Activated CD8-positive, alpha-beta memory T cell treated with anti-CD3 and anti-CD28 coated beads, Interleukin-2, amount 50 U/mL, for 48 hours (primary cell): ENCODE results near the gene PPA2.
"Not testable (repeated sequence)": the region's sequence is repeated elsewhere in the genome, so short reads cannot be mapped to it uniquely, and the experiment has no call there.

Experiments
- DNase-seq: peaks from one replicate; pipeline ENCODE4 v3.0.0-alpha.2; 2020

The PPA2 gene

DNA sequence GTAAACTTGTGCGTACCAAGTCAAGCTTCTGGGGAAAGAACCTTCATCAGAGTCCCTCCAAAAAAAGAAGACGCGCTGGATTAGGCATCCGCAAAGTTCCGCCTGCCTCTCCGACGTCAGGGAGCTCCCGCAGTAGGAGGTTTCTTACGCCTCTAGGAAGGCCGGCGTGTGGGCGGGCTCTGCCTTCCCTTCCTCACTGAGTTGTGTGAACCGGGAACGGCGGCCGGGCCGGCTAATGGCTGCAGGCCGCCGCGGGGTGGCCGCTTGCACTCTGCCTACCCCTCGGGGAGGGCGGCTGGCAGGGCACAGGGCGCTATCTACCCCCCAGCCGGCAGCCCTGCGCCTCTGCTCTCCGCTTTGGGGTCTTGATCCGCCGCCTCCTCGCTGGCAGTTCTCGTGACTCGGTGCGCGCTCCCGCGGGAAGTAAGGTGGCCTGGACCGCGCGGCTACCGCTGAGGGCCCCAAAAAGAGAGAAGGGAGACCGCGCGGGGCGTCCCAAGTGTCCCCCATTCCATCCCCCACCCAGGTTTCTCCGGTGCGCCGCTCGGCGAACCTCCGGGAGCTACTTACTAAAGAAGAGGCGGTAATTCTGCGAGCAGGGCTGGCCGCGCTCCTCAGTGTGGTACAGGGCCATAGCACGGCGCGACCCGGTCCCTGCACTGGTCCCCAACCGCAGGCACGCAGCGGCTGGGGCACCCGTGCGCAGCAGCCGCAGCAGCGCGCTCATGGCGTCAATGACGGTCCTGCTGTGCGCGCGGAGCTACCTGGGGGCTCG, at the start of gene PPA2:
Gene PPA2 (minus strand): TSS at position 739 of the 775 bp plus-strand sequence. CDS start 12 bp downstream, at position 727.
- peak; percentile 91 for DNase-seq

DNA sequence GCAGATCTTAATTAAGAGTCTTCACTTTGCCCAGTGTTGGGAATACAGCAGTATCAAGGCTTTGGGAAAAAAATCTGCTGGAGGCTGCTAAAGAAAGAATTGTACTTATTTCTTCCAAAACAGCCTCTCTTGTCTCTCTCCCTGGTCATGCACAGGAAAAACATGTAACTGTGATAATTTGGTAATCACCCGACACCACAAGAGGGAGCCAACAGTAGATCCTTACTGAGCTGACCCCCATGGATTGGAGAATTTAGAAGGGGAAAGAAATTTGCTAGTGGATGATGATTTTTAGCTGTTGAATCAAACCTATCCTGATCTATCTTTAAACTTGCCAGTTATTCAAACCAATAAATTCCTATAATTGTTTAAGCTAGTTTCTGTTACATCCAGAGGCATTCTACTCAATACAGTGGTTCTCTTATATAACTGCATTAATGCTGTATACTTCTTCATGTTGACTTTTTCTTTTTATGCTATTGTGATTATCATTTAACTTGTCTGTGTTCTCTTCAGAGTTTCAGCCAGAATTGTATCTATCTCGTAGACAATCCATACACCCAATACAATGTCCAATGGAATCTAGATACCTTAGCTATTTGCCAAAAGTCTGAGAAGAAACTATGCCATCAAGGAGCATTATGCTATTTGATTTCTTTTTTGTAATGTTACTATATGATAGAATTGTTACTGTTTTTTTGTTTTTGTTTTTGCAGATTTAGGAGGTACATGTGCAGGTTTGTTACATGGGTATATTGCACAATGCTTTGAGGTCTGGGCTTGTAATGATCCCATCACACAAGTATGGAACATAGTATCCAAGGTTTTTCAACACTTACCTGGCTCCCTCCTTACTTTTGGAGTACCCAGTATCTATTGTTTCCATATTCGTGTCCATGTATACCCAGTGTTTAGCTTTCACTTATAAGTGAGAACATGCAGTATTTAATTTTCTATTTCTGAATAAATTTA, 47.2 kb upstream of the PPA2 start:
- DNase-seq = no peak

DNA sequence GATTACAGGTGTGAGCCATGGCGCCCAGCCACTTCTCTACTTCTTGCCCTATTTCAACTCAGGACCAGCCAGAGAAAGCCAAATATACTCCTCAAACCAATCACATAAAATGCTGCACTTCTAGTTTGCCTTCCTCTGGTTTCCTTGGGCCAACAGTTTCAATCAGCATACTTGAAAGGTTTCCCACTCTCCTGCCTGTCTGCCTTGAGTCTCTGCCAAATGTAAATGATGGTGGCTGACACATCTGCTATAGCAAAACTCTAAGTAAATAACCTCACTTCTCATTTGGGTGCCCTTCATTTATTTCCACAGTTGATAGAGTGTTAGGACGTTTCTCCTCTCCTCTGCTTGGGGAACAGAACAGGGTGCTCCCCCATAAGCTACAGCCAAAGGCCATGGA, 36.4 kb upstream of the PPA2 start:
- no peak for DNase-seq

DNA sequence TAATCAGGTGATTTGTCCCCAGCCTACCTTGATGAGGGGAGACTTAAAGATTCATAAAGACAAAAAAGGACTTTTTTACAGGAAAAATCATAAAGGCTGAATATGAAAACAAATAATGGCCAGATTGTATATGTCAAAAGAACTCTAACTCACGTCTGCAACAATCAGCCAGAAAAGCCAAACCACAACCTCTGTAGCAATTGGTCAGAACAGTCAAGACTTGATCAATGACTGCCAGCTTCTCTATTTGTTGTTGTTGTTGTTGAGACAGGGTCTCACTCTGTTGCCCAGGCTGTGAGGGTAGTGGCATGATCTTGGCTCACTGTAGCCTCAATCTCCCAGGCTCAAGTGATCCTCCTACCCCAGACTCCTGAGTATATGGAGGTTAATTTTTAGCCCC, 35.9 kb upstream of the PPA2 start:
- DNase-seq = no peak

DNA sequence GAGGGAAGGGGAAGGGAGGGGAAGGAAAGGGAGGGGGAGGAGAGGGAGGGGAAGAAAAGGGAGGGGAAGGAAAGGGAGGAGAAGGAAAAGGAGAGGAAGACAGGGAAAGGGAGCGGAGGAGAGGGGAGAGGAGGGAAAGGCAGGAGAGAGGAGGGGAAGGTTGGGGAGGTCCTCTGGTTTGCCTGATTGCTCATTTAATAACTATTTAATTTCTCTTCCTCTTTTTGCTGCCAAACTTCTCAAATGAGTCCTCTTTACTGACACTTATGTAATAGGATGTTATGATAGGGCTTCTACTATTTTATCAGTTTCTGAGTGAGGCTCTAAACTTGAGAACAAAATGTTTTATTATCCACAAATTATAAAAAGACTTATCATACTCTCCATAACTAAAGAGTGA, 35.4 kb upstream of the PPA2 start:
- no peak for DNase-seq

DNA sequence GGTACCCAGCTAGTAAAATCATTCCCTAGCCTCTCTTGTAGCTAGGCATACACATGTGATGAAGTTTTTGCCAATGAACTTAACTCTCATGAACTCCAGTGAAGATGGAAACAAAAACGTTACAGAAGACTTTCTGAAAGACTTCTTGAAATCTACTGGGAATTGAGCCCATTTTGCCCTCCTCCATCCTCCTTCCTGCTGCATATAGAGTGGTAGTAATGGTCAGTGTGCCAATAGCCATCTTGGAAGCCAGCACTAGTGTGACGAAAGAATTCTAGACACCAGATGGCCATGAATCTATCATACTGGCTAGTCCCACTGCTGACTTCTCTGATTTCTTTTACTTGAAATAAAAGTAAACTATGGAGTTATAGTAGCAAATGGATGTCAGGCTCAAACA, 30.9 kb upstream of the PPA2 start:
- DNase-seq = no peak

DNA sequence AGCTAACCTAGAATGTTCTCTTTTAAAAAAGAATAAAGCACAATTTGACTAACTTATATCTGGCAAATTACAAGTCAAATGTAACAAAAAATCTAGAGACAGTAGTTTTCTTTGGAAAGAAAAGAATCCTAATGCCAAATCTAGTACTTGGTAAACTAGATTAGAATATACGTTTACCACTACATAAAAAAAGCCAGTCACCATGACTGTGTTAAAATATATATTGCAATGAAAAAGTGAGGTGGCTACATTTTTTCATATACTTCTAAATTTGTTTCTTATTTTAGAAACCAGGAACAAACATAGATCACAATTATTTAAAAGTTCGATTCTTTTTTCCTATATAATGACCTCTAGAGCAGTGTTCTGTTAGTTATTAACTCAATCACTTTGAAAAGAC, 29.6 kb upstream of the PPA2 start:
- DNase-seq = no peak

DNA sequence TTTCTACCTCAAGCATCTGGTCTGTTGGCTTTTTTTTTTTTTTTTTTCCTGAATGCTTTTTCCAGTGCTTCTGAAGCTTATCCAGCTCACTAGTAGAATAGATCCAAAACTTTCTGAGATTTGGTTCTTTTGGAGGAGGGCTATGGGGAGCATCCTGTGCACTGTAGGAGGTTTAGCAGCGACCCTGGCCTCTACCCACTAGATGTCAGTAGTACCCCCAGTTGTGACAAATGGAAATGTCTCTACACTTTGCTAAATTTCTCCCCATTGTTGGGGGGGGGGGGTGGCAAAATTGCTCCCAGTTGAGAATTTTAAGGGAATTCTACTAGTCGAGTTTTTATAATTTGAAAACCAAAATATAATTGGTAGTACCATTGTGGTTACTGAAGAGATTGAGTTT, 23.0 kb upstream of the PPA2 start:
- no peak for DNase-seq

DNA sequence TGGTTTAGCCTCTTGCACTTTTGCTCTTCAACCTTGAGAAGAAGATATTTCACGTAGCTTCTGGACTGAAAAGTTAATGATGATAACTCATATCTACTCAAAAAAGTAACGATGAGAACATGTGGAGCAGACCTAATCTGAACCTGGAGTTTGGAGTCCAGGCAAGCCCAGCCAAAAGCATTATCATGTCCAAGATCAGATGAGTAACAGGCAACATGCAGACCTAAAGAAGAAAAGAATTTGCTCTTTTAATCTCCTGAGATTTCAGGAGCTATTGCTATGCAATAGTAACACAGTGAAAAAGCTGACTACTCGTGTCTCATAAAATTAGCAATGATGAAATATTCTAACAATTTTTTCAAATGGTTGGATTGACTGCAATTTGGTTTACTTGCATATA, 21.8 kb upstream of the PPA2 start:
- no peak for DNase-seq

DNA sequence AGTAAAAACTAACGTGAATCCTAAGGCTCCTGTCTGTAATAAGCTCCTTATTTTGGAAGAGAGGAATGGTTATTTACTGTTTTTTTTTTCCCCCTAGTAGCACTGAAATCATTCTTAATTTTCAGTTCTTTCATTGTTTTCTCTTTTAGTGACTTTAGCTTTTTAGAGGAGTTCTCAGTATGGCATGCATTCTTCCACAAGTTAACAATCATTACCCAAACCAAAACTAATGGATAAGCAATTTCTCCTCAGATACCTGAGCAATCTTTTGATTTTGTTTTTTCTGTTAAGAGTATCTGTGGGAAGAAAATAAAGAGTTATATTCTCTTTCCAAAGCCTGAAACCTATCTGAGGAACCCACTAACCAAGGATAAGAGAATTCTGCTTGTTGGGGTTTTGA, 16.7 kb upstream of the PPA2 start:
- no peak for DNase-seq

DNA sequence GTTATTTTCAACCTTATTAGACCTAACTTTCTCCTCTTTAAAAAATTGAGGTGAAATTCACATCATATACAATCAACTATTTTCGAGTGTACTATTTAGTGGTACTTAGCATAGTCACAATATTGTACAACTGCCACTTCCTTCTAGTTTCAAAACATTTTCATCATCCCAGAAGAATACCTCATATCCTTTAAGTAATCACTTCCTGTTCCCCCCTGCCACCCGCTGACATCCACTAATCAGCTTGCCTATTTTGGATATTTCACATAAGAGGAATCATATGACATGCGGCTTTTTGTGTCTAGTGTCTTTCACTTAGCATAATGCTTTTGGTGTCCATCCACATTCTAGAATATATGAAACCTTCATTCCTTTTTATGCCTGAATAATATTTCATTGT, 10.0 kb upstream of the PPA2 start:
- no peak for DNase-seq

DNA sequence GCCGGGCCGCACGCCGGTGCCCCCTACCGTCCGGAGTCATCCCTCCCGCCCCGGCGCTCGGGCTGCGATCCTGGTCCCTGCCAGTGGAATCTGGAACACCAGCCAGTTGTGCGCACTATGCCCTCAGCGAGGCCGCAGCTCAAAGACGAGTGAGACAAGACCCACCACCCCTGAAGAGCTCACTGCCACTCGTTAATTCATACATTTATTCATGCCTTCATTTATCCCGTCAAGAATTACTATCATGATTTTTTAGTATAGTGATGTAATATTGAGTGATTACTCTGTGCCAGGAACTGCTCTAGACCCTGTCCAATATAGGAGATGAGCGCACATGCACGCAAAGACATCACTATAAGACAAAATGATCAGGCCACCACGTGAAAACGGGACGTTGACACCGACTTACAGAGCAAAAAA, 247 bp upstream of the PPA2 start:
- DNase-seq = no peak

DNA sequence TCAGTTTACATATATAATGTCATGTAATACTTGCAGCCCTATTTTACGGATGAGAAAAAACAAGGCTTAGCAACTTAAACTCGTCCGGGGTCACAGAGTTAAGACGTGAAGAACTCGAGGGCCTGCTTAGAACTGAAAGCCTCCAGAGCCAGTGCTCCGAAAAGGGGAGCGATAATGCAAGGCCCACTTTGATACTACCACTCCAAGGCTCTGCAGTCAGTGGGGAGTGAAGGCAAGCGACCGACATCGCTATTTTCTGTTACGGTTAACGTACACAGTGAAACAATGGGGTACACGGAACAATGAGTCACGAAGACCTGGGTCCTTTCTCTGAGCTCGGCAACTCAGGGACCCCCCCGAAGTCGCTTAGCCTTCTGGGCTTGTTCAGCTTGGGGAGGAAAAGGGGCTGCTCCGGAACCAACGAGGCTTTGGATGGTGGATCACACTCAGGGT, 965 bp downstream of the PPA2 start:
- DNase-seq = no peak

DNA sequence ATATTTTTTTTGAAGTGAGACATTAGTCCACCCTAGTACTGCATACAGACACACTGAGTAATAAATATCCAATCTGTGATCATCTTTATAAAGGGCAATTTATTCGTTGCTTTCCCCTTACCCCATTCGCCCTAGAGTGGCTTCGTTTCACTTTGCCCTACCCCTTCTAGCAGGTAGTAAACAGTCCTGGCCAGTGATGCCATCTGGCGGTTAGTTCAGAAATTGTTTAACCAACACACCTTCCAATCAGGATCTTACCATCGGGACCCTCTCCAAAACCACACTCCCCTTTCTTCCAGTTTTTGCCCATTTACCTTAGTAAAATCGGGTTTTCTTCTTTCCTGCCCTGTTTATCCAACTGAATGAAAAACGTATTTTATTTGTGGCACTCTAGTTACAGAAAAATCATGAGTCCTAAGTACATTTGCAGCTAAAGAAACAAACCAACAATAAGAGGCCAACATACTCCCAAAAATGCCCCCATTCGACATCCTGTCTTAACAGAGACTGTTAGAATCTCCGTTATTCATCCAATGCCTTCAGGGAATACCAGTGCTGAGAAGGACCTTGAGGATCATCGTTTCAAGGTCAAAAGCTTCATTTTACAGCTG, 2.2 kb downstream of the PPA2 start:
- DNase-seq = peak; percentile 67

DNA sequence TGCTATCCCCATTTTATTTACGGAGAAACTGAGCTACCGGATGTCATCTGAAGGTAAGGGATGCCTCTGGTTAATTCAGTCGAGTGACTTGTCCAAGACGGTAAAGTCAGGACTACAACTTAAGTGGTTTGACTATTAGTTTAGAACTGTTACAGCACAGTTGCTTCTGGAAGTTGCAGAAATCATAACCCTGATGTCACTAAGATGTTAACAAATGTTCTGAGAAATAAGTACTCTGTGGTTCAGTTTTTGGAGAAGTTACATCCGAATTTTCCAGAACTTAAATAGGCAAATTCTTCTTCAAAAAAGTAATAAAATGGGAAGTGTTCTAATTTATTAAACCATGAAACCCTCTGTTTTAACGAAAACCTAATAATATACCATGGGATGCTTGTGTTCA, 3.1 kb downstream of the PPA2 start:
- DNase-seq = no peak

DNA sequence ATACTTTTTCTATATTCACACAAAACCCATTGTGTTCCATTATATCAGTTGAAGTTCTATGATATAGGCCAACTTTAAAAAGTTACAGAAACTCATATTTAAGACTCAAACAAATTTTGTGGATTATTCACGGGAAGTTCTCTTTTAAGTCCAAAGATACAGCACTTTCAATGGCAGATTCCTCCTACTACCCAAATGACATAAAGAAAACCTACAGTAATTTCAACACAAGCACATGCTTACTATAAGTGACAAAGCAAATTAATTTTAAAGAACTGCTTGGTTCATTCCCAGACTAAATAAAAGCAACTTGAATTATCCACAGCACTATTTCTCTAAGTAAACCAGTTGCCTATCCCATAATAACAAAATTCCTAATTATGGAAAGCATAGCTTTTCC, 4.1 kb downstream of the PPA2 start:
- no peak for DNase-seq

DNA sequence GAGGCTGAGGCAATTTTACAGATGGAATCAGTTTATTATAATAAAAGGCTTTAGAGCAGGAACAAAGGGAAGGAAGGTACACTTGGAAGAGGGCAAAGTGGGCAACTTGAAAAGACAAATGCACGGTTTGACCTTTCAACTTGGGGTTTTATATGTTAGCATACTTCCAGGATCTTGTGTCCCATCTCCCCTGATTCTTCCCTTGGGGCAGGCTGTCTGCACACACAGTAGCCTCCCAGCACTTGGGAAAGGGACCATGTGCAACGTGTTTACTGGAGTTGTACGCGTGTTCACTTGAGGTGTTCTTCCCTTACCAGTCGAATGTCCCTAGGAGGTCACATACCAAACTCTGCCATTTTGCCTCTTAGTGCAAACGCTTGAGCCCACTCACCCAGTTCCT, 7.3 kb downstream of the PPA2 start:
- DNase-seq = no peak

DNA sequence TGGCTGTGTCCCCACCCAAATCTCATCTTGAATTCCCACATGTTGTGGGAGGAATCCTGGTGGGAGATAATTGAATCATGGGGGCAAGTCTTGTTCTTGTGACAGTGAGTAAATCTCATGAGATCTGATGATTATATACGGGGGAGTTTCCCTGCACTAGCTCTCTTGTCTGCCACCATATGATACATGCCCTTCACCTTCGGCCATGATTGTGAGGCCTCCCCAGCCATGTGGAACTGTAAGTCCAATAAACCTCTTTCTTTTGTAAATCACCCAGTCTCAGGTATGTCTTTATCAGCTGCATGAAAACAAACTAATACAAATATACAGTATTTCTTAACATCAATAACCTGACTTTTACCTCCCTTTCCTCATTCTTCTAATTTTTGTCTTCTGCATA, 9.3 kb downstream of the PPA2 start:
- DNase-seq = not testable (repeated sequence)

DNA sequence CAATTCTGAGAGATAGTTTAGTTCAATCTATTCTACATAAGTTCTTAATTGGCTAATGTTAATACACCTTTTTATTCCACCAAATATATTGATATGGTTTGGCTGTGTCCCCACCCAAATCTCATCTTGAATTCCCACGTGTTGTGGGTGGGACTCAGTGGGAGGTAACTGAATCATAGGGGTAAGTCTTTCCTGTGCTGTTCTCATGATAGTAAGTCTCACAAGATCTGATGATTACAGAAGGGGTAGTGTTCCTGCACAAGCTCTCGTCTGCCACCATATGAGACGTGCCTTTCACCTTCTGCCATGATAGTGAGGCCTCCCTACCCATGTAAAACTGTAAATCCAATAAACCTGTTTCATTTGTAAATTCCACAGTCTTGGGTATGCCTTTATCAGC, 11.3 kb downstream of the PPA2 start:
- DNase-seq = no peak

DNA sequence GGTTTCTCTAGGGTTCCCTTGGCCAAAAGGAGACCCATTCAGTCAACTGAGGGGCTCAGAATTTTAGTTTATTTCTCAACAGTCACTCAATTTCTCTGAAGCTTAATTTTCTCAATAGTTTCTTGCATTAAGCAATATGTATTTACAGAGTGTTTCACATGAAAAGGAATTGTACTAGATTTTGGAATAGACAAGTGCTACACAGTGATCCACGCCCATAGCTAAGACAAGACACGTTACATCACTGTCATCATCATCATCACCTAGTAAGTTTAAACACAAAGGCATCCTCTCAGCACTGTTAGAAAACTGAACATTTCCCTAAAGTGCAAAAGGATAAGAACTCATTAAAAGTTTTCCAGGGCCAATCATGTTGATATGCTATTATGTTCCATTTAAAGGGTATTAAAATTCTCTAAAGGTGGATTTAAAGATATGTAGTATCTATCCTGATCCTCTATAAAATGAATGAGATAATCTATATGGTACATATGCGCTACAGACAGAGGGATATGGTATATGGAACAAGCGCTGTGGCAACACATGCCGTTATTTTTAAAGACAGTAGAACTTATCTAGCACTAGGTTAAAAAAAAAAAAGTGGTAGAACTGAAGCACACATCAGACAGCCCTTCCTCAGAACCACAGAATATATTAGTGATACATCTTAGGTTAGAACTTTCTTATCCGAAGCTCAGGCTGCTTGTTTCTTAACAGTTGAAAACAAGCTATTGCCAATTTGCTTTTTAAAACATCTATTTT, 12.1 kb downstream of the PPA2 start:
- DNase-seq = no peak

DNA sequence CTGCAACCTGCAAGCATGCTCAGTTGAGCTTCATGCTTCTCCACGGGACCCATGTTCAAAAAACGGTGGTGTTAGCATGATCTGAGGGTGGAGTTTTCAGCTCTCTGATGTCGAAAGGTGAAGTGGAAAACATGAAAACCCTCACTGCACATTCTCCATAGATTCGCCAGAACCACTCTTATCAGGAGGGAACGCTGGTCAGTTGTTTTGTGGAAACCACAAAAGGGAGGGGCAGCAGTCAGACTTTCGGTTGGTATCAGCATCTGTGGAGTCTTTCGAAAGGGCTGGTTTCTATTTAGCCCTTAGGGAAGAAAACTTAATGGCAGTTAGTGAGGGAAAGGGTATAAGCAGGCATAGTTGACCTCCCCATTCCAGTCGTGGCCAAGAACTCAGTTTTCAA, 12.6 kb downstream of the PPA2 start:
- DNase-seq = no peak

DNA sequence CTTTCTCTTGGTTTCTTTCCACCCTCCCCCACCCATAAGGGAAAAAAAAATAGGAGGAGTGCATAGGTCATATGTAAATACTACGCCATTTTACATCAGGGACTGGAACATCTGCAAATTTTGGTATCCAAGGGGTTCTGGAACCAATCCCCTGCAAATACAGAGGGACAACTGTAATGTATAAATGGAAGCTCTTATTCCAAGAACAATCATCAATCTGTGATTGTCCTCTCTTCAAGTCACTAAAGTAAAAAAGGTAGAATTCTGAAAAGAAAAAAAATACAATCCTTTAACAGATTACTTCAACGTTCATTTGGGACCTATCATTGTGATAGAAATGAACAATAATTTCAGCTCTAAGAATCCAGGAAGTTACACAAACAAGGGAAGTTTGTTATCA, 13.6 kb downstream of the PPA2 start:
- DNase-seq = no peak

DNA sequence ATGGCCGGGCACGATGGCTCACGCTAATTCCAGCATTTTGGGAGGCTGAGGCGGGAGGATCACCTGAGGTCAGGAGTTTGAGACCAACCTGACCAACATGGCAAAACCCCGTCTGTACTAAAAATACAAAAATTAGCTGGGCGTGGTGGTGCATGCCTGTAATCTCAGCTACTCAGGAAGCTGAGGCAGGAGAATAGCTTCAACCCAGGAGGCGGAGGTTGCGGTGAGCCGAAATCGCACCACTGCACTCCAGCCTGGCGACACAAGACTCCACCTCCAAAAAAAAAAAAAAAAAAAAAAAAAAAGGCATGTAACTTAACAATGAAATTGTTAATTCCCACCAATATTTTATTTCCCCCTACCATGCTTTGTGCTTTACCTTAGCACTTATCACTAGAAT, 15.3 kb downstream of the PPA2 start:
- not testable (repeated sequence) for DNase-seq
